ENCODE data around the gene CACNA1E. TPM values are rescaled to one million over a fixed set of nuclear protein-coding genes. Genes with fewer than 3 reads are reported as not detected.

The CACNA1E gene
- total RNA-seq, 2 donors from 2014 or later = 0.02 TPM; not detected in 1

DNA sequence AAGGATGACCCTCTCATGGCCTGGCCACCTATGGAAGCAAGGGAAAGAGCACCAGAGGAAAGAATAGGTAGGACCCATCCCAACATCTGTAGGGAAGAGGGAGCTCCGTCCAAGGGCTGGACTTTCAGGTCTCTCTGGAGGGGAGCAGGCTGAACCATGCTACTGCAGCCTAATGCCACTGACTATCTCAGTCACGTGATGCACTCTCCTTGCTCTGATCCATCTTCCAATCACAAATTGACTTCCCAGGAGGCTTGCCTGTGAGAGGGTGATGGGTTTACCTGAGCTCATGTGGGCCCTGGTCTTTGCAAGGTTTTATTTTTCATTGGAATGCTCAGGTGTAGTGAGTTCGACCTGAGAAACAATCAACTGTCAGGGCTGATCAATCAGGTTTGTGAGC is 128.8 kb downstream of the CACNA1E start:
- H3K4me1 Mint-ChIP-seq (ENCODE audit: low read depth) = no peaks in the 10 kb centered on the region
- no peak for ATAC-seq (replicated peaks in 1 of 2)
- no peak for DNase-seq
- peaks cover 0 to 3% of the 10 kb centered on the region in 2 donors for H3K9me3 Mint-ChIP-seq
- H3K27ac Mint-ChIP-seq = no peak overlapping the region
- peaks cover 13% of the 10 kb centered on the region for H3K27me3 Mint-ChIP-seq (ENCODE audit: low read depth)
- no peaks in the 10 kb centered on the region for H3K36me3 Mint-ChIP-seq (ENCODE audit: insufficient read depth in 2 of 2)
- H3K4me3 Mint-ChIP-seq = no peak overlapping the region

- Mint-ChIP-seq H3K27ac (no peak overlapping the region), H3K27me3 (ENCODE audit: low read depth) (no peaks in the 10 kb centered on the region), H3K4me1 (ENCODE audit: low read depth) (no peaks in the 10 kb centered on the region), H3K4me3 (no peak overlapping the region), H3K36me3 (ENCODE audit: insufficient read depth in 2 of 2) (no peaks in the 10 kb centered on the region), H3K9me3 (no peaks in the 10 kb centered on the region)
- ATAC-seq (replicated peaks in 1 of 2) = no peak
- no peak for DNase-seq
Observed at GRCh38 chr1:181618559-181618958, 135.2 kb downstream of the CACNA1E start.

DNA sequence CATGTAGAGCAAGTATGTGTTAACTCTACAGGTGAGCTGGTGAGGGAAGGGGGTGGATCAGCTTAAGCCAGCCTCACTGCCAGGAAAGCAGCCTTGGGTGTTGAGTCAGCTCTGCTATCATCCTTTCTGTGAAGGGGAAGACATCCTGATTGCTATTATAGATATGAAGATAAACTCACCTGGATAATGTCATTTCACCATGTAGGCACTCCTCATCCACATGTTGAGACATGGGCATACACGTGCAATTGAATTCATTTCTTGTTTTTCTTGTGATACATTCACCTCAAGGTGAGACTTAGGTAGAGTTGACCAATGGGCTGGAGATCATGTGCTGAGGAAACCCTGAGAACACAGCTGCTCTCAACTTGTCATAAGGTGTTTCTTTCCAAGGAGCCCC is 136.9 kb downstream of the CACNA1E start:
- DNase-seq = no peak
- no peak for ATAC-seq (replicated peaks in 1 of 2)
- Mint-ChIP-seq H3K9me3 (no peaks in the 10 kb centered on the region), H3K4me1 (ENCODE audit: low read depth) (no peaks in the 10 kb centered on the region), H3K27ac (no peak overlapping the region), H3K36me3 (ENCODE audit: insufficient read depth in 2 of 2) (no peaks in the 10 kb centered on the region), H3K27me3 (ENCODE audit: low read depth) (no peaks in the 10 kb centered on the region), H3K4me3 (no peak overlapping the region)

GRCh38 chr1:181623850-181624249 is 140.5 kb downstream of the CACNA1E start:
- no peaks in the 10 kb centered on the region for H3K4me1 Mint-ChIP-seq (ENCODE audit: low read depth)
- no peaks in the 10 kb centered on the region for H3K36me3 Mint-ChIP-seq (ENCODE audit: insufficient read depth in 2 of 2)
- peaks cover 15% of the 10 kb centered on the region for H3K27me3 Mint-ChIP-seq (ENCODE audit: low read depth)
- no peaks in the 10 kb centered on the region for H3K9me3 Mint-ChIP-seq
- no peak overlapping the region for H3K27ac Mint-ChIP-seq
- H3K4me3 Mint-ChIP-seq = no peak overlapping the region
- DNase-seq (no peak), ATAC-seq (replicated peaks in 1 of 2) (no peak)

DNA sequence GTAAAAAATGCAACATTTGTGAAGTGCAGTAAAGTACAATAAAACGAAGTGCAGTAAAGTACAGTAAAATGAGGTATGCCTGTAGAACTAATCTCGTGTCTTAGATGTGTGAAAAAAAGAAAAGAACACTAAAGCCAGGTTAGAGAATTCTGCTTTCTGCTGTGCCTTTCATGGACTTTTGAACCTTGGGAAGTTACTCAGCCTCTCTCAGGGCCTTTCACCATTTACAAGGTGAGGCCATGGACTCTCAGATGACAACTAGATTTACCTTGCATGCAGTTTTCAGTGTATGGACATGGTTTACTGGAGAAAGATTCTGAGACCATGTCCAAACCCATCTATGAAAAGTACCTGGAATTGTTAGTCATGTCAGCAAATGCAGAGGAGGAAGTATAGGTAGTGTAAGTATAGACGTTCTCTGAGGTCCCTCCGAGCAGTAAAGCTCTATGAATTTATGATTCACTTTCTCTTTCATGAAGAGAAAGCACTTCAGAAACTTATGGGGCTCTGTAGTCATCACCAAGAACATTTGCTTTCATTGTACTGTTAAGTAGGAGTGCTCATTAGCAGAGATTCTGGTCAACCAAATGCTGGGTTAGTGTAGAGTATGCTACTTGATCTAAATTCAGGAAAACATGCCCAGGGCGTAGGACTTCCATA is 143.1 kb downstream of the CACNA1E start:
- ATAC-seq (replicated peaks in 1 of 2) (no peak), DNase-seq (no peak)
- H3K4me3 Mint-ChIP-seq = no peak overlapping the region
- H3K36me3 Mint-ChIP-seq (ENCODE audit: insufficient read depth in 2 of 2) = no peaks in the 10 kb centered on the region
- no peaks in the 10 kb centered on the region for H3K9me3 Mint-ChIP-seq
- H3K27ac Mint-ChIP-seq = no peak overlapping the region
- H3K4me1 Mint-ChIP-seq (ENCODE audit: low read depth) = no peaks in the 10 kb centered on the region
- H3K27me3 Mint-ChIP-seq (ENCODE audit: low read depth) = peaks cover 31% of the 10 kb centered on the region

DNA sequence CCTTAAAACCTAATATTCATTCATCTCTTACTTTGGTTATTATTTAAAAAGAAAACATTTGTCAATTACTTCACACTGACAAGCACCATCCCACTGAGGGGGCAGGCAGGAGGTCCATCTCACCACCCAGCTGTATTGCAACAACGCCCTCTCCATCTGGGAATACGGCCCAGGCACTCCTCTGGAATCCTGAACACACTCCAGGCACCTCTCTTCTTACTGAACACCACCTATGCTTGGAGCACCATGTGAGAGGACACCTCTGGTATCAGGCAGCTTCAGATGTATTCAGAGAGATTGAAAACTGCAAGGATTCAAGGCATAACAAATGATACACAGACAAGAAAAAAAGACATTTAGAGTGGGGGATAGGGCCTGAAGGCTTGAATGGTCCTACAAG is 147.1 kb downstream of the CACNA1E start:
- Mint-ChIP-seq H3K36me3 (ENCODE audit: insufficient read depth in 2 of 2) (no peaks in the 10 kb centered on the region), H3K4me1 (ENCODE audit: low read depth) (no peaks in the 10 kb centered on the region), H3K9me3 (no peaks in the 10 kb centered on the region), H3K27me3 (ENCODE audit: low read depth) (peaks cover 35% of the 10 kb centered on the region), H3K27ac (no peak overlapping the region), H3K4me3 (no peak overlapping the region)
- DNase-seq = no peak
- ATAC-seq (replicated peaks in 1 of 2) = no peak

GRCh38 chr1:181630838-181631237 is 147.5 kb downstream of the CACNA1E start:
- Mint-ChIP-seq H3K4me1 (ENCODE audit: low read depth) (no peaks in the 10 kb centered on the region), H3K36me3 (ENCODE audit: insufficient read depth in 2 of 2) (no peaks in the 10 kb centered on the region), H3K27ac (no peak overlapping the region), H3K4me3 (no peak overlapping the region), H3K9me3 (no peaks in the 10 kb centered on the region), H3K27me3 (ENCODE audit: low read depth) (peaks cover 35% of the 10 kb centered on the region)
- DNase-seq (no peak), ATAC-seq (replicated peaks in 1 of 2) (no peak)

DNA sequence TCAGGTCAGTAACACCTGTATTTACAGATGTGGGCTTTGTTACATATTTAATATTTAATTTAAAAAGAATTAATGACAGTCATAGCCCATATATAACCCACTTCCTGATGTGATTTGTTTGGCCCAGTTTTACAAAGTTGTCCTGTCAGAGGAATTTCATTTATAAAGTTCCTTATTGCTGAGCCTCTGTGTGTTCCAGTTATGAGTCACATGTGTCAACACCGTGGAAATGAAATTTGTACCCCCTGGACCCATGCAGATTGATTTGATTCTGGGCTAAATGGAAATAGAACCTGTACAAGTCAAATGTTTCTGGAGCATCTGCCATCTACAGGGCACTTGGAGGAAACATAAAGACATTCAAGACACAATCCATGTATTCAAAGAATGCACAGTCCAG is 149.2 kb downstream of the CACNA1E start:
- Mint-ChIP-seq H3K27me3 (ENCODE audit: low read depth) (peaks cover 35% of the 10 kb centered on the region), H3K9me3 (no peaks in the 10 kb centered on the region), H3K4me1 (ENCODE audit: low read depth) (no peaks in the 10 kb centered on the region), H3K36me3 (ENCODE audit: insufficient read depth in 2 of 2) (no peaks in the 10 kb centered on the region), H3K27ac (no peak overlapping the region), H3K4me3 (no peak overlapping the region)
- DNase-seq = no peak
- no peak for ATAC-seq (replicated peaks in 1 of 2)

GRCh38 chr1:181632960-181633359 is 149.6 kb downstream of the CACNA1E start:
- Mint-ChIP-seq H3K27ac (no peak overlapping the region), H3K4me1 (ENCODE audit: low read depth) (no peaks in the 10 kb centered on the region), H3K4me3 (no peak overlapping the region), H3K9me3 (no peaks in the 10 kb centered on the region), H3K27me3 (ENCODE audit: low read depth) (peaks cover 35% of the 10 kb centered on the region), H3K36me3 (ENCODE audit: insufficient read depth in 2 of 2) (no peaks in the 10 kb centered on the region)
- no peak for ATAC-seq (replicated peaks in 1 of 2)
- no peak for DNase-seq

GRCh38 chr1:181635110-181635509 is 151.8 kb downstream of the CACNA1E start:
- DNase-seq = no peak
- no peaks in the 10 kb centered on the region for H3K4me1 Mint-ChIP-seq (ENCODE audit: low read depth)

GRCh38 chr1:181637998-181638397 is 154.7 kb downstream of the CACNA1E start:
- DNase-seq (no peak), ATAC-seq (replicated peaks in 1 of 2) (no peak)
- Mint-ChIP-seq H3K9me3 (peaks cover 0 to 2% of the 10 kb centered on the region in 2 donors), H3K4me3 (no peak overlapping the region), H3K27ac (no peak overlapping the region), H3K27me3 (ENCODE audit: low read depth) (peaks cover 26% of the 10 kb centered on the region), H3K4me1 (ENCODE audit: low read depth) (no peaks in the 10 kb centered on the region), H3K36me3 (ENCODE audit: insufficient read depth in 2 of 2) (no peaks in the 10 kb centered on the region)

More at GRCh38 chr1:181635110-181635509, 151.8 kb downstream of the CACNA1E start:
- ATAC-seq (replicated peaks in 1 of 2) = no peak
- no peak overlapping the region for H3K27ac Mint-ChIP-seq
- peaks cover 36% of the 10 kb centered on the region for H3K27me3 Mint-ChIP-seq (ENCODE audit: low read depth)
- H3K36me3 Mint-ChIP-seq (ENCODE audit: insufficient read depth in 2 of 2) = no peaks in the 10 kb centered on the region
- H3K4me3 Mint-ChIP-seq = no peak overlapping the region
- H3K9me3 Mint-ChIP-seq = peaks cover 0 to 2% of the 10 kb centered on the region in 2 donors

- Mint-ChIP-seq H3K9me3 (peaks cover 0 to 2% of the 10 kb centered on the region in 2 donors), H3K27me3 (ENCODE audit: low read depth) (peaks cover 33% of the 10 kb centered on the region), H3K4me3 (no peak overlapping the region), H3K27ac (no peak overlapping the region), H3K4me1 (ENCODE audit: low read depth) (no peaks in the 10 kb centered on the region), H3K36me3 (ENCODE audit: insufficient read depth in 2 of 2) (no peaks in the 10 kb centered on the region)
- DNase-seq (no peak), ATAC-seq (replicated peaks in 1 of 2) (no peak)
Observed at GRCh38 chr1:181640956-181641355, 157.6 kb downstream of the CACNA1E start.

DNA sequence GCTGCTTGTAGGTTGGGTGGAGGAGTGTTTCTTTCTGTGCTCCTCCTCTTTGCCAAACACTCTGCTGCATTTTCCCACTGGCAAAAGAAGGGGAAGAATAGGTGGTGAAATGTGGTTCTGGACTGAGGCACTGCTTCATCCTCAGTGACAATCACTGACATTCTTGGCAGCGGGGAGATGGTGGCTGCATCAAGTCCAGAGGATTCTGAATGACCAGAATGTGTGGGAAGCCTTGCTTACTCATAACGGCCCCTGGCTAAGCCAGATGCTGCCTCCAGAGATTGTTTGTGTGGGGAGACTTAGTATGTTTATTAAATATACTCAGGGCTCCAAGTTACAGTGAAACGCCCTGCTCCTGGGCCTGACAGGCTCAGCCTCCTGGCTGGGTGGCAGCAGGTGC is 160.3 kb downstream of the CACNA1E start:
- H3K4me1 Mint-ChIP-seq (ENCODE audit: low read depth) = no peaks in the 10 kb centered on the region
- no peak for ATAC-seq (replicated peaks in 1 of 2)
- no peak overlapping the region for H3K27ac Mint-ChIP-seq
- H3K9me3 Mint-ChIP-seq = peaks cover 0 to 2% of the 10 kb centered on the region in 2 donors
- H3K36me3 Mint-ChIP-seq (ENCODE audit: insufficient read depth in 2 of 2) = no peaks in the 10 kb centered on the region
- no peak overlapping the region for H3K4me3 Mint-ChIP-seq
- DNase-seq = no peak
- H3K27me3 Mint-ChIP-seq (ENCODE audit: low read depth) = peaks cover 32% of the 10 kb centered on the region

DNA sequence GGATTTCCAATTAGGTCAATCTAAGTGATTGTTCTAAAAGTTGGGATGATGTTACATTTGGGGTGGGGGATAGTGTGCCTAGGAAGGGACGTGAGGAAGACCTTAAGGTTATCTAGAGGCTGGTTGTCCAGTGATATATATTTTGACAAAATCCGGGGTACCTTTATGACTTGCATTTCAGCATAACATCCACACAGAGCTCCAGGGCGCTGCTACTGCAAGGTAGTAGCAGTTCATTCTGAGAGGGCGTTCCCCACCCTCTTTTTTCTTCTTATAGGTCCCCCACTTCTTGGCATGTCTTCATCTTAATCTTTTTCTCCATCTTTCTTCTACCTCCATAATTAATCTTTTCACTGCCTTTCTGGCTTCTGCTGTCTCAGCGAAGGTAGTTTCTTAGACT is 161.9 kb downstream of the CACNA1E start:
- H3K9me3 Mint-ChIP-seq = no peaks in the 10 kb centered on the region
- no peak overlapping the region for H3K4me3 Mint-ChIP-seq
- H3K4me1 Mint-ChIP-seq (ENCODE audit: low read depth) = no peaks in the 10 kb centered on the region
- ATAC-seq (replicated peaks in 1 of 2) = no peak
- H3K27ac Mint-ChIP-seq = no peak overlapping the region
- peaks cover 31% of the 10 kb centered on the region for H3K27me3 Mint-ChIP-seq (ENCODE audit: low read depth)
- no peaks in the 10 kb centered on the region for H3K36me3 Mint-ChIP-seq (ENCODE audit: insufficient read depth in 2 of 2)
- no peak for DNase-seq

All from activated T-cell treated with anti-CD3 and anti-CD28 coated beads, Interleukin-2, amount 50 U/mL, for 72 hours (primary cell).